ENCODE measurements around the gene C16orf74. TPM values are rescaled to one million over a fixed set of nuclear protein-coding genes. Genes with fewer than 3 reads are reported as not detected.
A peak's percentile ranks its signal among the peaks of the same experiment; 100 is the strongest.

C16orf74 gene
- total RNA-seq, 6 experiments from 2014 or later = 0.31 to 0.98 (median 0.70) TPM; not detected in 2

- ATAC-seq = no peak
- no peak overlapping the region for H3K4me3 ChIP-seq
- H3K27ac ChIP-seq = no peak overlapping the region
- no peaks in the 10 kb centered on the region for H3K27me3 ChIP-seq
- peaks cover 0 to 89% (median 40%) of the 10 kb centered on the region in 4 donors for H3K36me3 ChIP-seq
- peak in 2 of 3 donors; percentile 10 to 29 for DNase-seq
- no peak for TF ChIP-seq POLR2A (IDR thresholded peaks at IDR 0.05)
- TF ChIP-seq, protein P1, sequence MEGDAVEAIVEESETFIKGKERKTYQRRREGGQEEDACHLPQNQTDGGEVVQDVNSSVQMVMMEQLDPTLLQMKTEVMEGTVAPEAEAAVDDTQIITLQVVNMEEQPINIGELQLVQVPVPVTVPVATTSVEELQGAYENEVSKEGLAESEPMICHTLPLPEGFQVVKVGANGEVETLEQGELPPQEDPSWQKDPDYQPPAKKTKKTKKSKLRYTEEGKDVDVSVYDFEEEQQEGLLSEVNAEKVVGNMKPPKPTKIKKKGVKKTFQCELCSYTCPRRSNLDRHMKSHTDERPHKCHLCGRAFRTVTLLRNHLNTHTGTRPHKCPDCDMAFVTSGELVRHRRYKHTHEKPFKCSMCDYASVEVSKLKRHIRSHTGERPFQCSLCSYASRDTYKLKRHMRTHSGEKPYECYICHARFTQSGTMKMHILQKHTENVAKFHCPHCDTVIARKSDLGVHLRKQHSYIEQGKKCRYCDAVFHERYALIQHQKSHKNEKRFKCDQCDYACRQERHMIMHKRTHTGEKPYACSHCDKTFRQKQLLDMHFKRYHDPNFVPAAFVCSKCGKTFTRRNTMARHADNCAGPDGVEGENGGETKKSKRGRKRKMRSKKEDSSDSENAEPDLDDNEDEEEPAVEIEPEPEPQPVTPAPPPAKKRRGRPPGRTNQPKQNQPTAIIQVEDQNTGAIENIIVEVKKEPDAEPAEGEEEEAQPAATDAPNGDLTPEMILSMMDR (IDR thresholded peaks at IDR 0.05) = no peak
- H3K9me3 ChIP-seq = no peaks in the 10 kb centered on the region
- H3K4me1 ChIP-seq = peaks cover 0 to 12% (median 5%) of the 10 kb centered on the region in 4 donors
- intact Hi-C loops (cut with DNase I) = no loop called here
- 92% methylated on average over 2 of the region's 10 CpGs for WGBS (ENCODE audit: insufficient coverage, low coverage, low lambda C conversion rate, missing lambda C conversion rate)
Measured at GRCh38 chr16:85668676-85669424, 82.0 kb downstream of the C16orf74 start.

DNA sequence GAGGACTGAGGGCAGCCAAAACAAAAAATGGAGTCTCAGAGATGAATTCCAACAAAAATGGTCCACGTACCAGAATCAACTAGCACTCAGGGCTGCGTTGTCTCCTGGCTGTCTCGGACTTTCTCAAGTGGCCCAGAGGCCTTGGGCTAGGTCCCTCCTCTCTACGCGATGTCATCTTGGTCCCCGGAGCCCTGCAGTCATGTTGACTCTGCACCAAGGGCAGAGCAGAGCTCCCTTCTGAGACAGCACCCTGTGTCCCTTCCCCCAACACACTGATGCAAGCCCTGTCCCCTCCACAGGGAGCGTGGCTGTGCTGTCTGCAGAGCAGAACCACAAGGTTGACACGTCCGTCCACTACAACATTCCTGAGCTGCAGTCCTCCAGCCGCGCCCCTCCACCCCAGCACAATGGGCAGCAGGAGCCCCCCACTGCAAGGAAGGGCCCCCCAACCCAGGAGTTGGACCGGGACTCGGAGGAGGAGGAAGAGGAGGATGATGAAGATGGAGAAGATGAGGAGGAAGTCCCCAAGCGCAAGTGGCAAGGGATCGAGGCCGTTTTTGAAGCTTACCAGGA, 83.0 kb downstream of the C16orf74 start:
- H3K4me3 ChIP-seq = no peak overlapping the region
- no peak for ATAC-seq
- no peaks in the 10 kb centered on the region for H3K27me3 ChIP-seq
- H3K4me1 ChIP-seq = peaks cover 0 to 4% (median under 1%) of the 10 kb centered on the region in 4 donors
- peak in 2 of 3 donors; percentile 10 to 31 for DNase-seq
- H3K36me3 ChIP-seq = peaks cover 0 to 96% (median 47%) of the 10 kb centered on the region in 4 donors
- intact Hi-C loops (cut with DNase I) = no loop called here
- H3K27ac ChIP-seq = no peak overlapping the region
- 87% methylated on average over 4 of the region's 16 CpGs for WGBS (ENCODE audit: insufficient coverage, low coverage, low lambda C conversion rate, missing lambda C conversion rate)
- no peak for TF ChIP-seq POLR2A (IDR thresholded peaks at IDR 0.05)
- TF ChIP-seq, protein P1 (IDR thresholded peaks at IDR 0.05) = no peak
- H3K9me3 ChIP-seq = no peaks in the 10 kb centered on the region

DNA sequence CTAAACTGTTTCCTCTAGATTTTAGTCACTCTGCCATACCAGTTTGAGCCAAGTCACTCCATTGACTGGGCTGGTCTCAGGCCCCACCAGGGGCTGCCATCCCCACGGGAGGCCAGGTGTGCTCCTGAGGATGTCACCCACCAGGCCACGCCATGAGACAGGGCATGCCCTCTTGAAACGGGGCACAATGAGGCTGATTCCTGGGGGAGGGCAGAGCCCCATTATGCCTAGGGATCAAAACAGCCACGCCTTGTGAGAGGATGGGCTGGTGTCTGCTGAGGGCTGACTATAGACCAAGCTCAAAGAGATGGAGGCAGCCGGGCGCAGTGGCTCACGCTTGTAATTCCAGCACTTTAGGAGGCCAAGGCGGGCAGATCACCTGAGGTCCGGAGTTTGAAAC, 83.6 kb downstream of the C16orf74 start:
- H3K27ac ChIP-seq = no peak overlapping the region
- DNase-seq = peak in 2 of 3 donors; percentile 9 to 32
- no peaks in the 10 kb centered on the region for H3K9me3 ChIP-seq
- no peak for TF ChIP-seq POLR2A (IDR thresholded peaks at IDR 0.05)
- TF ChIP-seq, protein P1 (IDR thresholded peaks at IDR 0.05) = no peak
- H3K4me1 ChIP-seq = no peaks in the 10 kb centered on the region
- H3K4me3 ChIP-seq = no peak overlapping the region
- intact Hi-C loops (cut with DNase I) = no loop called here
- ATAC-seq = no peak
- 95% methylated on average over 6 of the region's 9 CpGs for WGBS (ENCODE audit: insufficient coverage, low coverage, low lambda C conversion rate, missing lambda C conversion rate)
- H3K36me3 ChIP-seq = peaks cover 5 to 96% (median 47%) of the 10 kb centered on the region in 4 donors
- H3K27me3 ChIP-seq = no peaks in the 10 kb centered on the region

GRCh38 chr16:85665929-85666328, 85.0 kb downstream of the C16orf74 start:
- ATAC-seq (no peak), DNase-seq (peak in 2 of 3 donors; percentile 11 to 50)
- Histone ChIP-seq H3K27me3 (no peaks in the 10 kb centered on the region), H3K4me1 (no peaks in the 10 kb centered on the region), H3K4me3 (no peak overlapping the region), H3K9me3 (no peaks in the 10 kb centered on the region), H3K36me3 (peaks cover 7 to 98% (median 50%) of the 10 kb centered on the region in 4 donors), H3K27ac (no peak overlapping the region)
- no CpG with 5 or more reads among the region's 13 CpGs for WGBS (ENCODE audit: insufficient coverage, low coverage, low lambda C conversion rate, missing lambda C conversion rate)
- TF ChIP-seq, protein P1 (IDR thresholded peaks at IDR 0.05) = no peak
- no peak for TF ChIP-seq POLR2A (IDR thresholded peaks at IDR 0.05)
- intact Hi-C loops (cut with DNase I) = no loop called here
